Osteoblast (primary cell): ENCODE results near the gene MPPED2. TPM values are rescaled to one million over a fixed set of nuclear protein-coding genes. Genes with fewer than 3 reads are reported as not detected.

ENCODE experiments used
- DNase-seq: peaks from one replicate; pipeline ENCODE4 v3.0.0; 2011; ENCODE audit warnings: low spot score, mixed read lengths; ENCODE audit not compliant: insufficient read length; ENCODE audit errors: missing footprints
- H2AFZ ChIP-seq: 2 replicates; pipeline ENCODE4 v1.6.0; 2011; ENCODE audit warnings: mild to moderate bottlenecking, low read length
- H3K27ac ChIP-seq: 2 replicates; pipeline ENCODE4 v1.5.1; 2011; ENCODE audit warnings: mild to moderate bottlenecking, low read depth, low read length, moderate library complexity
- H3K27me3 ChIP-seq: 2 replicates; pipeline ENCODE4 v1.6.0; 2012; ENCODE audit warnings: mild to moderate bottlenecking, control low read depth, inconsistent platforms, low read length, moderate library complexity; ENCODE audit not compliant: insufficient read depth
- H3K36me3 ChIP-seq: 2 replicates; pipeline ENCODE4 v1.5.1; 2011; ENCODE audit warnings: mild to moderate bottlenecking, low read length, control low read depth, moderate library complexity; ENCODE audit not compliant: insufficient read depth
- H3K4me1 ChIP-seq: 2 replicates; pipeline ENCODE4 v1.5.1; 2011; ENCODE audit warnings: mild to moderate bottlenecking, low read length, control low read depth, moderate library complexity; ENCODE audit not compliant: insufficient read depth
- H3K4me2 ChIP-seq: 2 replicates; pipeline ENCODE4 v1.6.0; 2011; ENCODE audit warnings: mild to moderate bottlenecking, low read length; ENCODE audit not compliant: insufficient read depth
- H3K4me3 ChIP-seq: fragments of 200-600 bp; sonication (generic); 3 replicates; pipeline ENCODE4 v1.5.1; 2012; ENCODE audit warnings: mild to moderate bottlenecking, low read length, inconsistent platforms; ENCODE audit not compliant: insufficient read depth
- H3K79me2 ChIP-seq: 2 replicates; pipeline ENCODE4 v1.6.0; 2012; ENCODE audit warnings: mild to moderate bottlenecking, low read length, control low read depth, inconsistent platforms; ENCODE audit not compliant: insufficient read depth
- H3K9me3 ChIP-seq: 2 replicates; pipeline ENCODE4 v1.5.1; 2011; ENCODE audit warnings: low read depth, low read length, control low read depth
- H4K20me1 ChIP-seq: 2 replicates; pipeline ENCODE4 v1.6.0; 2012; ENCODE audit warnings: mild to moderate bottlenecking, low read length, control low read depth; ENCODE audit not compliant: insufficient read depth
- CTCF ChIP-seq: IDR thresholded peaks from 2 replicates; pipeline ENCODE4 v1.5.1; 2011; ENCODE audit warnings: mild to moderate bottlenecking, low read depth, low read length, moderate library complexity; ENCODE audit errors: extremely low read depth
- total RNA-seq: library from RNA; depleted of rRNA; stranded (reverse); fragments of >200 nt; gene quantifications from 2 replicates; pipeline ENCODE4 v1.2.3, GENCODE V29; 2012

Gene MPPED2
- total RNA-seq, 1 donor = 2.2 TPM

DNA sequence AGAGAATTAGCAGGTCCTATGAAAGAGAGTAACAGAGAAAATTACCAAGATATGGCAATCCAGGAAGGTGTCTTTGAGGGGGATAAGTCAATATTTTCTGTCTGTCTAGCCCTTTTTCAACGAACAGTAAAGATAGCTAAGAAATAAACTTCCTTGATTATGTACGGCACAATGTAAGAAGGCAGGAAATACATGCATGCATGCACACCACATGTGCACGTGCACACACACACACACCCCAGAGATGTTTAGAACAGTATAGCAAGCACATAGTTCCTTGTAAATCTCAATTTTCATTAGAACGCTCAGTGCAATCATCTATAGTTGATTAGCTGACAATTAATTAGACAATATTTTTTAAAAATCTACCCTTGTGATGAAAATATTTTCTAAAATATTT lies 74.7 kb downstream of the MPPED2 start:
- no peak overlapping the region for H3K27ac ChIP-seq
- no peaks in the 10 kb centered on the region for H3K79me2 ChIP-seq
- no peak overlapping the region for H2AFZ ChIP-seq
- no peaks in the 10 kb centered on the region for H4K20me1 ChIP-seq
- no peaks in the 10 kb centered on the region for H3K4me1 ChIP-seq
- no peaks in the 10 kb centered on the region for H3K36me3 ChIP-seq
- H3K4me3 ChIP-seq = no peak overlapping the region
- no peak overlapping the region for H3K4me2 ChIP-seq
- no peaks in the 10 kb centered on the region for H3K27me3 ChIP-seq
- no peaks in the 10 kb centered on the region for H3K9me3 ChIP-seq
- DNase-seq = no peak
- no peak for TF ChIP-seq CTCF

DNA sequence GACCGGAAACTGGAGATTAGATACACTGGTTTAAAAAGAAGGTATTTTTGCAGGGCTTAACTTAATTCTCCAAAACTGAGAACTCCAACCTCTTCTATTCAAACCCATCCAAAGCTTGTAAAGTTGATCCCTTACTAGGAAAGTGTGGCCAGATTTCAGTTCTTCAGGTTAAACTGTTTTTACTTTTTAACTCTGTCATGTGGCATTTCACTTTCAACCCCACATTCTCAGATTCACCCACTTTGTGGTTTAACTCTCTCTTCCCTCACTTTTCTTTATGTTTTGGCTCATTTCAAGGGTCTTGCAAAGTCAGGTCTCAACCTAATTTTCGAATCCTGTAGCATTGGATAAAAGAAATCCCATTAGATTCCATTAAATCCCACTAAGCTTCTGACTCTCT lies 75.4 kb downstream of the MPPED2 start:
- H3K4me2 ChIP-seq = no peak overlapping the region
- H3K27me3 ChIP-seq = no peaks in the 10 kb centered on the region
- no peaks in the 10 kb centered on the region for H3K4me1 ChIP-seq
- H3K27ac ChIP-seq = no peak overlapping the region
- H3K9me3 ChIP-seq = no peaks in the 10 kb centered on the region
- no peak for DNase-seq
- H2AFZ ChIP-seq = no peak overlapping the region
- TF ChIP-seq CTCF = no peak
- no peaks in the 10 kb centered on the region for H3K36me3 ChIP-seq
- H4K20me1 ChIP-seq = no peaks in the 10 kb centered on the region
- H3K4me3 ChIP-seq = no peak overlapping the region
- no peaks in the 10 kb centered on the region for H3K79me2 ChIP-seq

DNA sequence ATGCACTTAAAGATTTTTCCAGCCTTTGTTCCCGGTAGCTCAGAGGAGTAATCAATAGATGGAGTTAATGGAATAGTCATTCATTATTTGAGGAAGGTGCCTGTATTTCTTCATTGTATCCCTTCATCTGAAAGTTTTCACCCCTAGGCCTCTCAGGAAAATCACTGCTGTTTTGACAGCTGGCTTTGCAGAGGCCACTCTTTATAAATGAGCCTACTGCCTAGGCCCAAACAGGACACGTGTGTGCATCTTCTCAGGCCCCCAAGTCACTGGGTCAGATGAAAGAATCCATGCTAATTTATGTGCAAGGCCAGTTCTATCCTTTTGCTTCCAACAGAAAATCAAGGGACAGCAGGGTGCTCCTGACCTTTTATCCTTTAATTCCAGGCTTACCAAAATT lies 76.8 kb downstream of the MPPED2 start:
- Histone ChIP-seq H3K27me3 (no peaks in the 10 kb centered on the region), H4K20me1 (no peaks in the 10 kb centered on the region), H3K4me3 (no peak overlapping the region), H2AFZ (no peak overlapping the region), H3K9me3 (no peaks in the 10 kb centered on the region), H3K4me2 (no peak overlapping the region), H3K4me1 (no peaks in the 10 kb centered on the region), H3K36me3 (no peaks in the 10 kb centered on the region), H3K79me2 (no peaks in the 10 kb centered on the region), H3K27ac (no peak overlapping the region)
- DNase-seq = no peak
- TF ChIP-seq CTCF = no peak

DNA sequence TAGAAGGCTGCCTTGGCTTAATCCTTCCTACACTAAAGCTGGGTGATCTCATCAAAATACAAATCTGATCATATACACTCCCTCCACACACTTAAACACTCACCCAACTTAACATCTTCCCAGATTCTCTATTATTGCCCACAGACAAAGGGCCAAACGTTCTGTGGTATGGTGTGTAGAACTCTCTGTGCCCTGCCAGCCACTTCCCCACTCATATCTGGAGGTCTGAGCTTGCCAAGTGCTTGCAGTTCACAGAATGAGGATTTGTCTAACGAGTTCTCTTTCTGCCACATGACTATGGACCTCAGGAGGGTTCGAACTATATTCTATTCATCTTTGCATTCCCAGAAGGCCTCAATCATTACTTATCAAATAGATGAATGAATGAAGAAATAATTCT lies 77.6 kb downstream of the MPPED2 start:
- no peaks in the 10 kb centered on the region for H4K20me1 ChIP-seq
- H3K27ac ChIP-seq = no peak overlapping the region
- H3K4me2 ChIP-seq = no peak overlapping the region
- H3K79me2 ChIP-seq = no peaks in the 10 kb centered on the region
- DNase-seq = no peak
- no peaks in the 10 kb centered on the region for H3K36me3 ChIP-seq
- H3K9me3 ChIP-seq = no peaks in the 10 kb centered on the region
- H3K4me3 ChIP-seq = no peak overlapping the region
- H3K27me3 ChIP-seq = no peaks in the 10 kb centered on the region
- H2AFZ ChIP-seq = no peak overlapping the region
- TF ChIP-seq CTCF = no peak
- H3K4me1 ChIP-seq = no peaks in the 10 kb centered on the region
